Stimulated activated CD4-positive, alpha-beta T cell treated with anti-CD3 and anti-CD28 coated beads, Interleukin-12 subunit alpha, Interleukin-12 subunit beta, amount 100 ng/mL, for 4 hours (primary cell): ENCODE measurements around the gene STEAP1.
"Not testable (repeated sequence)": the region's sequence is repeated elsewhere in the genome, so short reads cannot be mapped to it uniquely, and the experiment has no call there.

ENCODE experiments used
- DNase-seq: peaks from one replicate; pipeline ENCODE4 v3.0.0-alpha.2; 2020

The STEAP1 gene

GRCh38 chr7:90153943-90154771, at the start of gene STEAP1:
Gene STEAP1 (plus strand): TSS chr7:90154469. CDS start chr7:90159789, 5,320 bp downstream.
- DNase-seq: peak; percentile 88

GRCh38 chr7:90114972-90115371, 39.3 kb upstream of the STEAP1 start:
- not testable (repeated sequence) for DNase-seq

DNA sequence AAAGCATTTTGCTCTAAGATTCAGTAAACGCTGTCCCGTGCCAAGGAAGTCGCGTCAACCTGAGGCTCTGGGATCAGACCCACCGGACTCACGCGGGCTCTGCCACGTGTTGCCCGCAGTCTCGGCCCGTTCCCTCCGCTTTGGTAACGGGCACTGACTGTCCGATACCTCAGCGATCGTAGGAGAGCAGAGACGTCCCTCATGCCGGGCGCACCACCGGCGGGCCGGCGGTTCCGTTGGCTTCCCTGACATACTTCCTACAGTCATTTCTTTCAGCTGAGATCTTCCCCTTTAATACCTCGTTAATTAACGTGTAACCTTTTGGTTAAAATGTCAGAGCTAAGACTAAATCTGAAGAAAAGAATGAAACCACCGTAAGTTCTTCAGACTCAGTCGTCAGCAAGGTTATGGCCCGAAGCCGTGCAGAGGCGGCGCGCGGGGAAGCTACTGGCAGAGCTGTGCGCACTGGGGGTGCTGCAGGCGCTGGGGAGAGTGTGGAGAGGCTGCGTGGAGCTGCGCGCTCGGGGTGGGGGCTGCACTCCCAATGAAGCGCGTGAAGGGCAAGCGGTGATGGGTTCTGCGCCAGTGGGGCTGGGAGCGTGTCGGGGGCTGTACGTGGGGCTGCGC, 35.6 kb upstream of the STEAP1 start:
- not testable (repeated sequence) for DNase-seq

- peak; percentile 19 for DNase-seq
Observed at GRCh38 chr7:90119178-90119971, 34.9 kb upstream of the STEAP1 start.

DNA sequence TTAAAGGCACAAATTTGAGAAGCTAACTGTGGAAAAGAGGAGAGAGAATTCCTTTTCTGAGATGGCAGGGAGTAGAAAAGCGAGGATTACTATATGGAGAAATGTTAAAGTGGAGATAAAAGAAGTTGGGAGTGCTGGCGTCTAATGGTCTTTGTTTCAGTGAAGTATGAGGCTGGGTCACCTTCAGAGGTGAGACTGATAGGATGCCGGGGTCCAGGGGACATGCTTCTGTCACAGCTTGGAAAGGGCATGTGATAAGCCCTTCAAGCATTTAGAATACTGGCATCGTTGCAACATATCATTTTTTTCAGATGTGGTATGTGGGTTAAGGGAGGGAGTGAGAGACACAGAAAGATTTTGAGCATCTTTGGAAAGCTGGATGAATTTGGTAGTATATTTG, 34.1 kb upstream of the STEAP1 start:
- not testable (repeated sequence) for DNase-seq

GRCh38 chr7:90131746-90132145, 22.5 kb upstream of the STEAP1 start:
- not testable (repeated sequence) for DNase-seq

GRCh38 chr7:90147079-90147960, 6.9 kb upstream of the STEAP1 start:
- DNase-seq: not testable (repeated sequence)

DNA sequence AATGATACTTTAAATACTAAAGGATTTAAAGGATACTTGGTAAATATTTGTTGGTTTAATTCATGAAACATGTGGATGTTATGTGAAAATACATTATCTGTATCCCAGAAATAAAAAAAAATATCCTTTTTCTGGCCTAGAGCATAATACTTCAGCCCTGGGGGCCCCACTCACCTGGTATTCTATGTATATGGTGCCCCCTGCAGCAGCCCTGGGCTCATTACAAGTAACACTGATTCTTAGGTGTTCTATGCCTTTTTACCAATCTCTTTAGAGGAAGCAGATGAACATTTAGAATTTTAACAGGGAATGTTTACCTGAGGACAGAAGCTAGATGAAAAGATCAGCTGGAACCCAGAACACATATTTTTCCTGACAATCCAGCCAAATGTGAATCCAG, 4.8 kb upstream of the STEAP1 start:
- DNase-seq: not testable (repeated sequence)

- DNase-seq: not testable (repeated sequence)
Observed at GRCh38 chr7:90151884-90152283, 2.4 kb upstream of the STEAP1 start.

GRCh38 chr7:90152642-90153253, 1.5 kb upstream of the STEAP1 start:
- DNase-seq: not testable (repeated sequence)

- no peak for DNase-seq
Observed at GRCh38 chr7:90155206-90155605, 937 bp downstream of the STEAP1 start.

GRCh38 chr7:90157331-90157730, 3.1 kb downstream of the STEAP1 start:
- not testable (repeated sequence) for DNase-seq

- not testable (repeated sequence) for DNase-seq
Observed at GRCh38 chr7:90157761-90158350, 3.6 kb downstream of the STEAP1 start.

DNA sequence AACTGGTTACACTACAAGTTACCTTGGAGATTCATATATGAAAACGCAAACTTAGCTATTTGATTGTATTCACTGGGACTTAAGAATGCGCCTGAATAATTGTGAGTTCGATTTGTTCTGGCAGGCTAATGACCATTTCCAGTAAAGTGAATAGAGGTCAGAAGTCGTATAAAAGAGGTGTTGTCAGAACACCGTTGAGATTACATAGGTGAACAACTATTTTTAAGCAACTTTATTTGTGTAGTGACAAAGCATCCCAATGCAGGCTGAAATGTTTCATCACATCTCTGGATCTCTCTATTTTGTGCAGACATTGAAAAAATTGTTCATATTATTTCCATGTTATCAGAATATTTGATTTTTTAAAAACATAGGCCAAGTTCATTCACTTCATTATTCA, 9.3 kb downstream of the STEAP1 start:
- DNase-seq: no peak

DNA sequence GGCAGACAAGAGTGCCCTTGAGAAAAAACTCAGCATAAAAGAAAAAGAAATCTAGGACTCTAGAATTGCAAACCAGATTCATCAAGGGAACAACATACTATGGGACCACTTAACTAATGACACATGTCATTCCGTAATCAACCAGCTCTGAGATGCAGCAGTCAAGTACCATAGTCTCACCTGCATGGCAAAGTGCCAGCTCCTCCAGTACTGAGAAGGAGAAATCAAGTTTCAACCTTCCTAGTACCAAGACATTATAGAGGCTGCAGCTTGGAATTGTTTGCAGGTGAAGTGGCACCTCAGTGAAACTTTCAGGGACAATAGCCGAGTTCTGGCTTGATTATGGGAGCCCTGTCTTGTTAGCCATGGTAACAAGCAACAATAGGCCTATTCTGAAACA, 11.5 kb downstream of the STEAP1 start:
- DNase-seq: no peak

- DNase-seq: no peak
Observed at GRCh38 chr7:90166153-90166552, 11.9 kb downstream of the STEAP1 start.

GRCh38 chr7:90167361-90167760, 13.1 kb downstream of the STEAP1 start:
- no peak for DNase-seq

GRCh38 chr7:90169891-90170290, 15.6 kb downstream of the STEAP1 start:
- DNase-seq: no peak

DNA sequence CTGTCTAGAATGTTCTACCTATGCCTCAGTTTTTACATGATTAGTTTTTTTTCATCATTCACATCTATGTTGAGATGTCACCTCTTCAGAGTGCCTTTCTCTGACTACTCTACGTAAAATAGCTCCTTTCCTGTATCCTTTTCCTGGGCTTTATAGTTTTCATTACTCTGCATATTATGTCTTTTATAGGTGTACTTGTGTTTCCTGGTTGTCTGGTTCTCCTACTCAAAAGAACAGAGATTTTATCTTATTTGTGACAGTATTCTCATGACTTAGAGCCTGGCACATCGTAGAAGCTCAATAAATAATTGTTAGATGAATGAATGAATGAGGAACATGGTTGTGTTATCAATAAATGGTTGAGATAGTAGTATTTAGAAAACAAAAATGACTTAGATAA, 17.9 kb downstream of the STEAP1 start:
- no peak for DNase-seq

GRCh38 chr7:90172624-90173023, 18.4 kb downstream of the STEAP1 start:
- DNase-seq: no peak

DNA sequence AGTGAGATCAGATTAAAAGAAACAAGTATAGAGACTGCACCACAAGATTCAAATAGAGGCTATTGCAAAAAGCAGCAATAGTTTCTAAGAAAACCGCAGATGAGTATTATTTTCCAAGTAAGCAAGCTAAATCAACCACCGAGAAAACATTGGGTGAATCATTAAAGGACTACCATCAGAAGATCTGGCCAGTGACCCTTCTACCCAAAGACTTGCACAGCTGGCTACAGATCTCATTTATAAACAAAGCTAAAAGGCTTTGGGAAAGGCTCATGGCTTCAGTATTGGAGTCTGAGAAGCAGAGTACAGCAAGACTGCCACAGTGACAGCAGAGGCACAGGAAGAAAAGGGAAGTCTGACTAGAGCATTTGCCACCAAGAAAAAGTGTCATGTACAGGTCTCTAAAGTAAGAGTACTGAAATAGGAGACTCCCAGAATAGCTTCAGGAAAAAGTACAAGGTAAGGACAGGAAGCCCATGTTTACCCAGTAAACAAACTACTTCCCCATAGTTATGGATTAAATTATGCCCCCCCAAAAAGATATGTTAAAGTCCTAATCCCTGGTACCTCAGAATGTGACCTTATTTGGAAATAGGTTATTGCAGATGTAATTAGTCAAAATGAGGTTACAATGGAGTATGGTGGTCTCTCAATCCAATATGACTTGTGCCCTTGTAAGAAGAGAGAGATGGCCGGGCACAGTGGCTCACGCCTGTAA, 19.0 kb downstream of the STEAP1 start:
- DNase-seq: no peak
